C4-2B (cell line): Measurements from ENCODE around the gene PTGER1.
A peak's percentile ranks its signal among the peaks of the same experiment; 100 is the strongest.

ENCODE experiments used
- H3K27ac ChIP-seq: fragments of 450-650 bp; 2 replicates; pipeline ENCODE4 v1.5.1; 2017
- CTCF ChIP-seq: fragments of 450-650 bp; conservative IDR thresholded peaks from 2 replicates; pipeline ENCODE4 v1.5.1; 2017; ENCODE audit warnings: mild to moderate bottlenecking
- ZFX ChIP-seq: fragments of 450-650 bp; IDR thresholded peaks from 2 replicates; pipeline ENCODE4 v1.6.1; 2017

The PTGER1 gene

GRCh38 chr19:14487370-14488125 lies 12.4 kb upstream of the PTGER1 start:
- TF ChIP-seq CTCF: no peak
- TF ChIP-seq ZFX: no peak
- H3K27ac ChIP-seq: no peak overlapping the region

GRCh38 chr19:14482172-14482941 lies 7.2 kb upstream of the PTGER1 start:
- TF ChIP-seq ZFX (no peak), CTCF (no peak)
- no peak overlapping the region for H3K27ac ChIP-seq

- TF ChIP-seq CTCF (no peak), ZFX (no peak)
- no peak overlapping the region for H3K27ac ChIP-seq
These were observed 5.5 kb upstream of the PTGER1 start for GRCh38 chr19:14480700-14481079.

GRCh38 chr19:14479975-14480699 lies 5.0 kb upstream of the PTGER1 start:
- peak; percentile 95 for TF ChIP-seq CTCF
- TF ChIP-seq ZFX: no peak
- H3K27ac ChIP-seq: no peak overlapping the region

GRCh38 chr19:14479309-14479974 lies 4.3 kb upstream of the PTGER1 start:
- H3K27ac ChIP-seq: no peak overlapping the region
- TF ChIP-seq CTCF (no peak), ZFX (no peak)

GRCh38 chr19:14478113-14478545 lies 3.0 kb upstream of the PTGER1 start:
- no peak overlapping the region for H3K27ac ChIP-seq
- TF ChIP-seq ZFX (no peak), CTCF (no peak)
